ENCODE data around the gene COL27A1. TPM values are rescaled to one million over a fixed set of nuclear protein-coding genes. Genes with fewer than 3 reads are reported as not detected.

COL27A1 gene
- total RNA-seq, 1 experiment from 2014 or later, result 12.0 TPM

DNA sequence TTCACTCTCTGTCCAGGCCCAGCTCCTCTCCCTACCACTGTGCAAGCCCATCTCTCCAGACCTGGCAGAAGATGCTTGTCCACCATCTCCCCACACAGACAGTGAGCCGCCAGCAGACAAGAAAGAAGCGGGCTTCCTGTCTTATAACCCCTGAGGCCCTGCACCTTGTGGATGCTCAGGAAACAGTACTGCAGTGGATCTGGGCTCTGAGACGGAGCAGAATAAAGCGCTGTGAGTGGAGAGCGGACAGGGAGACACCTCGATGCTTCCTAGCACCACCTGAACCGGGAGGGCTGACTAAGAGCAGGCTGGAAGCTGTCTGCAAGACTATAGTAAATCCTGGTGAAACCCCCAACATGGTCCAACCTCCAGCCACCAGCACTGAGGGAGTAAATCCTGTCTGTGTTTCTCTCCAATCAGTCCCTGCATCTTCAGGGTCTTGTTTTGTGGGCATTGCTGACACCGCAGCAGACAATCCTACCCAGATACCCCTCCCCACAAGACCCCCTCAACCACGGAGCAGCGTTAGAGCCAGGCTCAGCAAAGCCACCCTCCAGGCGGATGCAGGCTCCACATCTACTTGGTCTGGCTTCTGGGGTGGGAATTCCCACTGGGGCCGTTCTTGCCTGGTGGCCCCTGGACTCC lies 193.0 kb downstream of the COL27A1 start:
- intact Hi-C loops (cut with micrococcal nuclease), result no loop called here
- RAD21 ChIA-PET (ENCODE audit: low non-redundant PET in 1 of 2, low total read pairs in 2 of 2, uncharacterized antibody in 2 of 2, unreplicated experiment in 2 of 2), result no interaction called here
- CTCF ChIA-PET, result no interaction called here
- no peaks in the 10 kb centered on the region for H3K27me3 ChIP-seq (ENCODE audit: insufficient read depth, low read length)
- no peaks in the 10 kb centered on the region for H3K9me3 ChIP-seq (ENCODE audit: control insufficient read depth in 1 of 2, insufficient read depth in 1 of 2, low read depth in 1 of 2, low read length in 2 of 2)
- H3K9me2 ChIP-seq (ENCODE audit: insufficient read depth), result no peaks in the 10 kb centered on the region
- no peak for TF ChIP-seq EZH2 (IDR thresholded peaks at IDR 0.05)
- TF ChIP-seq, protein P1, sequence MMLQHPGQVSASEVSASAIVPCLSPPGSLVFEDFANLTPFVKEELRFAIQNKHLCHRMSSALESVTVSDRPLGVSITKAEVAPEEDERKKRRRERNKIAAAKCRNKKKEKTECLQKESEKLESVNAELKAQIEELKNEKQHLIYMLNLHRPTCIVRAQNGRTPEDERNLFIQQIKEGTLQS (IDR thresholded peaks at IDR 0.05), result no peak
- TF ChIP-seq POLR2AphosphoS5 (IDR thresholded peaks at IDR 0.05; ENCODE audit: low read depth, low read length), result no peak
- no peak for TF ChIP-seq RAD21 (IDR thresholded peaks at IDR 0.05; ENCODE audit: low read depth)
- TF ChIP-seq YY1 (IDR thresholded peaks at IDR 0.05; ENCODE audit: extremely low read depth, insufficient replicate concordance, low read depth, low read length), result no peak
- peak; percentile 7; the same call in 1 of the 2 replicates for ATAC-seq
- H2AFZ ChIP-seq (ENCODE audit: low read depth, low read length, poor library complexity, severe bottlenecking), result no peak overlapping the region
- H3K4me3 ChIP-seq (replicated peaks in 1 of 2; ENCODE audit: low read depth in 1 of 2, low read length in 2 of 2), result no peak overlapping the region
- no peak overlapping the region for H3K9ac ChIP-seq (ENCODE audit: low read length)
- H3K27ac ChIP-seq (ENCODE audit: low read depth, low read length), result no peak overlapping the region
- BruUV-seq (replicated peaks), result no TSS peak
- H3K79me2 ChIP-seq (ENCODE audit: insufficient read depth, low read length), result no peaks in the 10 kb centered on the region
- H3K4me1 ChIP-seq (ENCODE audit: control insufficient read depth in 1 of 2, insufficient read depth in 2 of 2, low read length in 2 of 2), result peaks cover 11 to 15% of the 10 kb centered on the region in 2 experiments; a peak in 3 of 4 replicates
- no peaks in the 10 kb centered on the region for H4K20me1 ChIP-seq (ENCODE audit: insufficient read depth)
- H3K36me3 ChIP-seq (ENCODE audit: control insufficient read depth in 1 of 2, insufficient read depth in 2 of 2, low read length in 2 of 2), result peaks cover 0 to 4% of the 10 kb centered on the region in 2 experiments; a peak in 2 of 4 replicates
- no peak for DNase-seq (ENCODE audit: low read depth, low spot score)
- POLR2A ChIA-PET, result no interaction called here
- H3K4me2 ChIP-seq (ENCODE audit: low read length), result peak overlapping the region; percentile 63

DNA sequence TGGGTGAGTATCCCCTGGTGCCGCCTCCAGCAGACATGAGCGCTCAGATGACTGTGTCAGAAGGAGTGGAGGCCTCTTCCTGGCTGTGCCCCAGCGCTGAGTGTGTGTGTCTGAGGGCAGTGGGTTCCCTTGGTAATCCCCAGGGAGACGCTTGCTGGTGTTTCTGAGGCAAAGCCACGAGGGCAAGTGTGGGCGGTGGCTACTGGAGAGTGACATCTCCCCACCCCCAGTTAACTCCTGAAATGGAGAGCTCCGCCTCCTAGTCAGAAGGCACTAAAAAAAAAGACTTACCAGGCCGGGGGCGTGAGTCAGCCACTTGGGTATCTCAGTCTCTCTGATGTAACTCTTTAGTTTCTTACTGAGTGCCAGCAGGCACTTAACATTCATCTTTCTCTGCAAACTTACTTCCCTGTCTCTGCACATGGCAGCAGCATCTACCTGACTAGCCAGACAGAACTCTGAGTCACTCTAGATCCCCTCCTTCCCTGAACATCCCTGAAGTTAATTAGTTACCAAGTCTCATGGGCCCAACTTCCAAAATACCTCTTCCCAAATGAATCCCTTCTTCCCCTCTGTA lies 193.7 kb downstream of the COL27A1 start:
- TF ChIP-seq JUND (IDR thresholded peaks at IDR 0.05) (peak; percentile 51), FOSL1 (IDR thresholded peaks at IDR 0.05; ENCODE audit: low read depth) (peak; percentile 42; the same call in 1 of the 2 replicates), SP1 (IDR thresholded peaks at IDR 0.05; ENCODE audit: low read depth) (peak; percentile 7; the same call in 1 of the 2 replicates), RAD21 (IDR thresholded peaks at IDR 0.05; ENCODE audit: low read depth) (no peak), ELF1 (IDR thresholded peaks at IDR 0.05; ENCODE audit: borderline replicate concordance, low read depth) (no peak), CEBPB (IDR thresholded peaks at IDR 0.05; ENCODE audit: low read depth) (0 out of 2 replicates have a peak, but pooled peaks have one; percentile 44), EGR1 (IDR thresholded peaks at IDR 0.05; ENCODE audit: low read depth) (peak; percentile 79), POLR2AphosphoS5 (IDR thresholded peaks at IDR 0.05; ENCODE audit: low read depth, low read length) (0 out of 2 replicates have a peak, but pooled peaks have one; percentile 26), POLR2A (IDR thresholded peaks at IDR 0.05; ENCODE audit: borderline replicate concordance, extremely low read depth, insufficient read depth, insufficient read length) (no peak), EZH2 (IDR thresholded peaks at IDR 0.05) (no peak), YY1 (IDR thresholded peaks at IDR 0.05; ENCODE audit: extremely low read depth, insufficient replicate concordance, low read depth, low read length) (no peak), SRF (IDR thresholded peaks at IDR 0.05; ENCODE audit: low read depth) (0 out of 2 replicates have a peak, but pooled peaks have one; percentile 32), ZFX (IDR thresholded peaks at IDR 0.05) (no peak)
- TF ChIP-seq, protein P2, sequence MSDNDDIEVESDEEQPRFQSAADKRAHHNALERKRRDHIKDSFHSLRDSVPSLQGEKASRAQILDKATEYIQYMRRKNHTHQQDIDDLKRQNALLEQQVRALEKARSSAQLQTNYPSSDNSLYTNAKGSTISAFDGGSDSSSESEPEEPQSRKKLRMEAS (IDR thresholded peaks at IDR 0.05), result no peak
- Histone ChIP-seq H3K27ac (ENCODE audit: low read depth, low read length) (0 out of 2 replicates have a peak overlapping the region, but pooled peaks have one; percentile 15), H3K4me2 (ENCODE audit: low read length) (peak overlapping the region; percentile 63), H3K4me3 (replicated peaks in 1 of 2; ENCODE audit: low read depth in 1 of 2, low read length in 2 of 2) (no peak overlapping the region), H3K9me3 (ENCODE audit: control insufficient read depth in 1 of 2, insufficient read depth in 1 of 2, low read depth in 1 of 2, low read length in 2 of 2) (no peaks in the 10 kb centered on the region), H3K36me3 (ENCODE audit: control insufficient read depth in 1 of 2, insufficient read depth in 2 of 2, low read length in 2 of 2) (peaks cover 0 to 3% of the 10 kb centered on the region in 2 experiments; a peak in 1 of 4 replicates), H3K27me3 (ENCODE audit: insufficient read depth, low read length) (no peaks in the 10 kb centered on the region), H4K20me1 (ENCODE audit: insufficient read depth) (no peaks in the 10 kb centered on the region), H3K4me1 (ENCODE audit: control insufficient read depth in 1 of 2, insufficient read depth in 2 of 2, low read length in 2 of 2) (peaks cover 11 to 15% of the 10 kb centered on the region in 2 experiments; a peak in 3 of 4 replicates), H3K79me2 (ENCODE audit: insufficient read depth, low read length) (no peaks in the 10 kb centered on the region), H3K9me2 (ENCODE audit: insufficient read depth) (no peaks in the 10 kb centered on the region), H3K9ac (ENCODE audit: low read length) (no peak overlapping the region), H2AFZ (ENCODE audit: low read depth, low read length, poor library complexity, severe bottlenecking) (no peak overlapping the region)
- ChIA-PET POLR2A (no interaction called here), RAD21 (ENCODE audit: low non-redundant PET in 1 of 2, low total read pairs in 2 of 2, uncharacterized antibody in 2 of 2, unreplicated experiment in 2 of 2) (no interaction called here), CTCF (no interaction called here)
- ATAC-seq (peak; percentile 89), DNase-seq (ENCODE audit: low read depth, low spot score) (peak; percentile 36)
- intact Hi-C loops (cut with micrococcal nuclease), result no loop called here
- no TSS peak for BruUV-seq (replicated peaks)

Data from HCT116 (cell line).